ENCODE data around the gene GAN. TPM values are rescaled to one million over a fixed set of nuclear protein-coding genes. Genes with fewer than 3 reads are reported as not detected.
"Not testable (repeated sequence)": the region's sequence is repeated elsewhere in the genome, so short reads cannot be mapped to it uniquely, and the experiment has no call there.

GAN gene
- total RNA-seq, 1 experiment from 2014 or later = 7.4 TPM

DNA sequence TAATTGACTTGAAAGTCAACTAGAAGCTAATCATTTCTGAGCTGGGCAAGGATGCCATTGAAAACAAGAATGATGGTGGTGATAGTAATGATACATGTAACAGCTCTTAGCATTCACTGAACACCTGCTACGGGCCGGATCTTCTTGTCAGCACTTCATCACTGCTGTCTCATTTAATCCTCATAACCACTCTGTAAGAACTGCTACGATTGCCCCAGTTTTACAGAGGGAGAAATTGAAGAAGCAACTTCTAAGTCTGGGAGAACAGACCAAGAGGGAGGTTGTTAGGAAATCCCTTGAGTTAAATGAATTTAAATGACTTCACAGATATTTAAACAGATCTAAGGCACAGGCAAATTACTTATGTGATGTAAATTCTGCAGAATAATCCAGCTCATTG lies 7.0 kb upstream of the GAN start:
- DNase-seq (ENCODE audit: low spot score) = no peak

- DNase-seq (ENCODE audit: low spot score) = no peak
Observed at GRCh38 chr16:81310045-81310644, 4.6 kb upstream of the GAN start.

GRCh38 chr16:81311762-81312161 lies 3.0 kb upstream of the GAN start:
- DNase-seq (ENCODE audit: low spot score) = no peak

DNA sequence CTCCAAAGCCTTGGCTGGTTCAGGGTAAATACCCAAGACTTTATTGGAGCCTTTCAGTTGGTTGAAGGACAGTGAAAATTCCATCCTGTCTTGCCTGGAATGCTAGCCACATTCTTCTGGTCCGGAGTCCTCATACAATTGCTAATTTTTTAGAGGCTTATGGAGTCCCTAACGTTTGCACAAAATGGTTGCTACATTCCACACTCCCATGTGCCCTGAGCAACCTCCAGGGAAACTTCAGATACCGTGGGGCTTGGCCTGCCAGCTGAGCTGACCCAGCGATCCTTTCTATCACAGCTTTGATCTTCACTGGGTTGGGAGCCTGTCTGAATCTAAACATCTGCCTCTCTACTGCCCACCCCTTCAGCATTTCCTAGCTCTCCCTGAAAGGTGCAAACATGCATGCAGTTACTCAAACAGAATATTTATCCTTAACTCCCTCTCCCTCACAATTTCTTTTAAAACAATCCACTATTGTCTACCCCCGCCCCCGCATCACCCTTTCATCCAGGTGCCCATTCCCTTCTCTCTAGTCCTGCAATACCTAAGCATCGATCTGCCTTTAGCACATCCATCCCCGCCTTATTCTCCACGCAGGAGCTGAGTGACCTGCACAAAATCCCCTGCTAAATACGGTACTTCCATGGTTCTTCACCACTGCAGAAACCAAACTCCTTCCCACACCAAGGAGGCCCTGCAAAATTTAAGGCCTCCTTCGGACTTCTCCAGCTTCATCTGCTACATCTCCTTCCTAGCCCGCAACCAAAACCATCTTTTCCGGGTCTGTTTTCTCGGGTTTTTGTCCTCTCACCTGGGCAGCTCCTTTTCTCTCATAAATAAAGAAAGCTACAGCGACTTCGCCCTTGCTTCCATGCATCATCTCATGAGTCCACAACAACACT lies 810 bp upstream of the GAN start:
- no peak for DNase-seq (ENCODE audit: low spot score)

DNA sequence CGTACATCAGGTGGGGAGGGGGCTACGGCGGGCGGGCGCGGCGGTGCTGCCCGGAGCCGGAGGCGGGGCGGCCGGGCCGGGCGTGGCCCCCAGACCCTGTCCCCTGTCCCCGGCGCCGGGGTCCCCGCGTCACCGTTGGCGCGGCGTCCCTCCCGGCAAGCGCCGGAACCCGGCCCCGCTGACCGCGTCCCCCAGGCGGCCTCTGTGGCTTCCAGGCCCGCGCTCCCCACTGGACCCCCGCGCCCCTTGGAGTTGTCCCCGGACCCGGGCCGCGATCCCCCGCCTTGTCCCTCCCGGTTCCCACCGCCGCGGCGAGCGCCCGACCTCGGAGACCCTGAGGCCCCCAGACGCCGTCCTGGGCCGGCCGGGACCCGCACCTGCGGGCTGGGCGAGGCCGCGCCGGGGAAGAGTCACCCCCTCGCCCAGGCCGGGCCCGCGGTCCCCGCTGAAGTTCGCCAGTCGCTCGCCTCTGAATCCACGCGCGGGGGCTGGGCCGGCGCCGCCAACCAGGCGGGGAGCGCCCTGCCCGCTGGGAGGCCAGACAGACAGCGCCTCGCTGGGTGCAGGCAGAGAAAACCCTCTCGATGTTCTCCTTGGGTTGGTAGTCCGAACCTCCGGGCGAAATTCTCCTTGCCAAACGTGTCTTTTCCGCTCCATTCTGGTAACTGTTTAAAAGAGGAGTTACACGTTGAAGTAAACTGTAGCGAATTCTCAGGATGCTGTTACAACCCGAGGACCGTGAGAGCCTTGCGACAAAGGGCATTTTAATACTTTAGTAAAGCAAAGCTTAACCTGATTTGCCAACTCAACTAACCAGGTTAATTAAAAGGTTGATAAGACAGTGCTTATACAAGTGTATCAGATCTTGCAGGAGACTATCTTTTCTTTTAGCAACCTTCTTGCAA lies 761 bp downstream of the GAN start:
- DNase-seq (ENCODE audit: low spot score) = peak; percentile 62

GRCh38 chr16:81316176-81316496 lies 1.4 kb downstream of the GAN start:
- DNase-seq (ENCODE audit: low spot score) = no peak

- DNase-seq (ENCODE audit: low spot score) = no peak
Observed at GRCh38 chr16:81318711-81319110, 3.9 kb downstream of the GAN start.

DNA sequence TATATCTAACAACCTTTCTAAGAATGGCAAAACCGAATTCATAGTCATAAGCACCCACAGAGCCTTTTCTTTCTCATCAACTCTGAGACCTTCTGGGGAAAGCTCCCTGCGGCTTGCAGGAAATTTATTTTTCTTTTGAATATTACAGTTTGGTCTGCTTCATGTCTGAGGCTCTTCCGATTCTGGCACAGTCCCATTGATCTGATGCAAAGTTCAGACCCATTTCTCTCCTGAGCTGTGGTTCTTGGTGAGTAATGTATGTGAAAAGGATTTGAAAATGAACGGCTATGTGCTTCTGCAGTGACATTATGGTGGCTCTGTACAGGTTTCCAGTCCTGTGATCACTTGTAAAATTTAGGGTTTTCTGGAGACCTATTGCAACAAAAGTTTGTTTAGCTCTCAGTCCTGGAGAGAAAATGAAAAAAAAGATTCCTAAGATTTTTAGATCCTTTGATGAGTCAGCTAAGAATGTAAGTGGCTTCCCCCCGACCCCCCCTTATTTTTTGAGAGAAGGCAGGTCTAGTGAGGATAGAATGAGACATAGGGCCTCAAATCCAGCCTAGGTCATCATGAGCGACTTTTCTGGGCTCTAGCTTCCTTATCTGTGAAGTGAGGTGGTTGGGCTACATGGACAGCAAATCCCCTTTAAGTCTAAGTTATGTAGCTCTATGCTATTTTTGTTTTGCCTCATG lies 4.6 kb downstream of the GAN start:
- no peak for DNase-seq (ENCODE audit: low spot score)

DNA sequence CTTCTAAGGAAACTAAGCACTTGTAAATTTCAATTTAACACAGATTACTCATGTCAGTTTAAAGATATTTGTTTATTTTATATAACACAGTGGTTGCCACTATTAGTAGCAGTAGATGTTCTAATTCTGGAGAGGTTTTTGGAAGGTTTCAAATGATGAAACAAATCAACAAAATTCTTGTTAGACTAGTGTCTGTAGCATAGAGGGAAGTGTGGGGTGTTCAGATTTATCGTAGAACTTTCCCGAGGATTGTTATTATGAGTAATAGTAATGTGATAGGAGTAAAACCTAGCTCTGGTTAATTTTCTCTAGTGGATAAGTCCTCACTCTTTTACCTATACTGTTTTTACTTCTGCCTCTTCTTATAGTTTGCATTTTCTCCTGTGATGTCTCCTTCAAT lies 6.3 kb downstream of the GAN start:
- DNase-seq (ENCODE audit: low spot score) = no peak

- no peak for DNase-seq (ENCODE audit: low spot score)
Observed at GRCh38 chr16:81321536-81321935, 6.8 kb downstream of the GAN start.

- DNase-seq (ENCODE audit: low spot score) = no peak
Observed at GRCh38 chr16:81324808-81325207, 10.0 kb downstream of the GAN start.

DNA sequence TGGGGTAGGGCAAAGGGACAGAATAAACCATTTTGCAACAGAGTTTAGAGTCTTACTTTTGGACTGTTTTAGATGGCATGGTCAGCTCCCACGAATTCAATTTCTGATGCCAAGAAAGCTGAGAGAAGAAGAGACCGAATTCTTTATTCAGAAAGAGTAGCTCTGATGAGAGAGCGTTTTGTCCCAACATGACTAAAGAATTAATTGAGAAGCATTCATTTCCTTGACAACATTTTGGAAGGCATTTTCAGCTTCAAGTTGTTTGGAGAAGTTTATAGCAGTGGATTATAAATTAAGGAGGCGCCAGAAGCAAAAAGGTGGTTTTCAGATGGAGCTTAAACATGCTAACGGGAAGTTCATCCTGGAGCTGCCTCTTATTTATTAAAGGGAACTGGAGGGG lies 12.2 kb downstream of the GAN start:
- no peak for DNase-seq (ENCODE audit: low spot score)

DNA sequence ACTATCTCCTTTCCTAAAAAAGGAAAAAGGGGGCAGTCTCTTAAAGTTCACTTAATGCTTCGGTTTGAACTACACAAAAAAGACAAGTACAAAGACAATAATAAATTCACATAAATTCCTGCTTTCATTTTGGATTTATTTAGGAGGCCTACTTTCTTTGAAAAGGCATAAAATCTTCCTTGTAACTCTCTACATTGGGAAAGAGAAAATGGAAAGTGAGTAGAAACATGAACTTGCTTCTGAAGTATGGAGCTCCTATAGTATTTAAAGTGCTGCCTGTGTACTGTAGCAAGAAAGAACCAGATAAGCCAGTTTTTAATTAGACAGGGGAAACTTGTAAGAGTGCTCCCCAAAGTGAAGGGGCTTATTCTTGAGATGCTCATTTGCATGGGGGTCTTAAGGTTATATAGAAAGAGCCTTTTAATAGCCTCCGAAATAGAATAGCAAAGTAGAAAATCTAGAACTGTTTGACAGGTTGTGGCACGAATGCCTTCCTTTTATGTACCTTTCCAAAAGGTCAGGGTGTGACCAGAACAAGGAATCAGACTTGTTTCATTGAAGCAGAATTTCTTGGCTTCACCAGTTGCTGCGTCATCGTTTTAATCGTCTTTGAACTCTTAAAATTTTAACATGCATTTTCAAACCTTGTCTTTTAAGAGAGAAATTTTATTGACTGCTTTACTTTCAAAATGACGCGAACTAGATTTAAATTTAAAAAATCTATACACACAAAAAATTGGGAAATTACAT lies 12.9 kb downstream of the GAN start:
- no peak for DNase-seq (ENCODE audit: low spot score)

- DNase-seq (ENCODE audit: low spot score) = no peak
Observed at GRCh38 chr16:81329947-81330346, 15.2 kb downstream of the GAN start.

GRCh38 chr16:81333356-81333755 lies 18.6 kb downstream of the GAN start:
- no peak for DNase-seq (ENCODE audit: low spot score)

DNA sequence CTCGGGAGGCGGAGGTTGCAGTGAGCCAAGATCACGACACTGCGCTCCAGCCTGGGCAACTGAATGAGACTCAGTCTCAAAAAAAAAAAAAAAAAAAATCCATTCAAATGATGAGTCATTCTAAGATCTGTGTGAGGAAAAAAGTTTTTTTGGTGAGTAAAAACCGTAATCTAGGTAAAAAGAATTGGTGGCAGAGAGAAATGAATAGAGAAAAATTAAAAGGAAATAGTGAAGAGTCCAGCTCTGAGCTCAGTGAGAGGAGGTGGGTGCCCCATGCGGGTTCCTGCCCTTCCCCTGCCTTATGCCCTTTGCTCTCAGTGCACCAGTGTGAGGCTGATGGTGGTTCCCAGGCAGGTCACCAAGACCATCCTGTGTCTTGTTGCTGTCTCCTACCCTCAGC lies 20.9 kb downstream of the GAN start:
- no peak for DNase-seq (ENCODE audit: low spot score)

DNA sequence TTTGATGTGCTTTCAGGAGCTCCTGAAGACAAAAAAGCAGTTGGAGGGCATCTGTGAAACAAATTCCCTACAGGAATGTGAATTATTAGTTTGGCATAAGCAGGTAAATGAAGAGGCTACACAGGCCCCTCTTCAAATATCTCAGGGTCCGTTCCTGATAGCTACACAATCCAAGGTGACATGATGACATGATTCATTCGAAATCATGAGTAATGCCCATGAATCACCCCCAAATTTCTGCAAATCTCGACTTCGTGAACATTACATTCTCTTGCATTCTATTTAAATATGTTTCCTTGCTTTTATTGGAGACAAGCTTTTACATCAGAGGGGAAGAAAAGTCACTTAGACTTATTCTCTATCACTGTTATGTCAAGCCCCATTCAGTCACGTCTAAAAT lies 22.3 kb downstream of the GAN start:
- no peak for DNase-seq (ENCODE audit: low spot score)

DNA sequence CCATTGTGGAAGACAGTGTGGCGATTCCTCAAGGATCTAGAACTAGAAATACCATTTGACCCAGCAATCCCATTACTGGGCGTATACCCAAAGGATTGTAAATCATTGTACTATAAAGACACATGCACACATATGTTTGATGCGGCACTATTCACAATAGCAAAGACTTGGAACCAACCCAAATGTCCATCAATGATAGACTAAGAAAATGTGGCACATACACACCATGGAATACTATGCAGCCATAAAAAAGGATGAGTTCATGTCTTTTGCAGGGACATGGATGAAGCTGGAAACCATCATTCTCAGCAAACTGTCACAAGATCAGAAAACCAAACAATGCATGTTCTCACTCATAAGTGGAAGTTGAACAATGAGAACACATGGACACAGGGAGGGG lies 30.4 kb downstream of the GAN start:
- not testable (repeated sequence) for DNase-seq (ENCODE audit: low spot score)

DNA sequence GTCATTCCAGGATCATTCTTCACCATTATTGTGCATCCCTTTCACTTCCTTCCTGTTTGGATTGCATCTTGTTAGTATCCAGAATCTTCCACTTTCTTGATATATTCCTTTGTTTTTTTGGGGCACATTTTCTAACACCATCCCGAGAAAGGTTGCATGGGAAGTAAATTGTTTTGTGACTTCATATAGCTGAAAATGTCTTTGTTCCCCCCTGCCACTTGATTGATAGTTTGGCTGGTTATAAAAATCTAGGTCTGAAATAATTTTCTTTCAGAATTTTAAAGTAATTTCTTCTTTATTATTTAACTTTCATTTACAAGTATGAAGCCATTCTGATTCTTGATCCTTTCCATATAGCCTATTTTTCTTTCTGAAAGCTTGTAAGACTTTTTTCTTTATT lies 32.7 kb downstream of the GAN start:
- DNase-seq (ENCODE audit: low spot score) = no peak

GRCh38 chr16:81349608-81350305 lies 35.0 kb downstream of the GAN start:
- DNase-seq (ENCODE audit: low spot score) = no peak

DNA sequence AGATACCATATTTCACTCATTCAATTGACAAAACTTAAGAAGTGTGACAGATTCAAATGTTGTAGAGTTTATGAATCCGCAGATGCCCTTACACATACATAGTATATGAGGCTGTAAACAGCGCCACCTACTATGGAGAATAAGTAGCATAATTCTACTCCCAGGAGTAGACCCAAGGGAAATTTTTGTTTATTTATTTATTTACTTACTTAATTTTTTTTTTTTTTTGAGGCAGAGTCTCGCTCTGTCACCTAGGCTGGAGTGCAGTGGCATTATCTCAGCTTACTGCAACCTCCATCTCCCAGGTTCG lies 35.5 kb downstream of the GAN start:
- DNase-seq (ENCODE audit: low spot score) = peak; percentile 49
